ENCODE results near the gene LDB1.

Gene LDB1

GRCh38 chr10:102112210-102112817 is 7.9 kb downstream of the LDB1 start:
- DNase-seq, result no peak

- DNase-seq, result no peak
Measured at GRCh38 chr10:102111276-102111675, 8.9 kb downstream of the LDB1 start.

- no peak for DNase-seq
Measured at GRCh38 chr10:102109166-102110116, 10.7 kb downstream of the LDB1 start.

- no peak for DNase-seq
Measured at GRCh38 chr10:102106998-102107397, 13.2 kb downstream of the LDB1 start.

- no peak for DNase-seq
Measured at GRCh38 chr10:102102421-102102820, 17.7 kb downstream of the LDB1 start.

- DNase-seq, result no peak
Measured at GRCh38 chr10:102101152-102101551, 19.0 kb downstream of the LDB1 start.

GRCh38 chr10:102096449-102096848 is 23.7 kb downstream of the LDB1 start:
- DNase-seq, result no peak

- peak; percentile 17 for DNase-seq
Measured at GRCh38 chr10:102090772-102091171, 29.4 kb downstream of the LDB1 start.

GRCh38 chr10:102086196-102086595 is 34.0 kb downstream of the LDB1 start:
- DNase-seq, result no peak

- no peak for DNase-seq
Measured at GRCh38 chr10:102085336-102085735, 34.8 kb downstream of the LDB1 start.

GRCh38 chr10:102083541-102083940 is 36.6 kb downstream of the LDB1 start:
- no peak for DNase-seq

- DNase-seq, result peak; percentile 63
Measured at GRCh38 chr10:102072673-102073527, 47.3 kb downstream of the LDB1 start.

GRCh38 chr10:102069071-102069470 is 51.1 kb downstream of the LDB1 start:
- DNase-seq, result no peak

- no peak for DNase-seq
Measured at GRCh38 chr10:102068216-102068615, 52.0 kb downstream of the LDB1 start.

GRCh38 chr10:102067091-102067916 is 52.9 kb downstream of the LDB1 start:
- no peak for DNase-seq

- DNase-seq, result no peak
Measured at GRCh38 chr10:102066399-102067088, 53.6 kb downstream of the LDB1 start.

GRCh38 chr10:102065561-102066398 is 54.4 kb downstream of the LDB1 start:
- peak; percentile 7 for DNase-seq

GRCh38 chr10:102064868-102065560 is 55.2 kb downstream of the LDB1 start, which contains the start of gene HPS6:
Gene HPS6 (plus strand): TSS chr10:102065349. CDS start chr10:102065475, 126 bp downstream.
- peak; percentile 89 for DNase-seq

- no peak for DNase-seq
Measured at GRCh38 chr10:102064503-102064867, 55.7 kb downstream of the LDB1 start.

- DNase-seq, result no peak
Measured at GRCh38 chr10:102059987-102060386, 60.2 kb downstream of the LDB1 start.

All from HCEC 1CT (cell line).